ENCODE results near the gene MED28.

MED28 gene

DNA sequence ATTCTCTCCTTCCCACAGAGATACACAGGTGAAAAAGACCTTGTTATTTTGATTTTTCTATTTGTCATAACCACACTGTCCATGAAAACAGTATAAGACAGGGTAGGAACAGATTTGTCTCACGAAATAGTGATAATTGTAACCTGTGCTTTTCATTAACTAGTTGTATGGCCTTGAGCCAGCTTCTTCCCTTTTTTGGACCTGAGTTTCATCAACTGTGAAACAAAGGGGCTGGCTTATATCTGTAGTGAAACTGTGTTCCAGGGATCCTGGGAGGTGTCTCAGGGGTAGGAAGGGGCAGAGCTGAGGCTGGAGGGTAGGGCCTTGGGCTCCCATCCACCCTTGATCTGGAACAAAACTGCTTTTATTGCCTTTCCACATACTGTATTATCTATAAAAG lies 50.9 kb downstream of the MED28 start:
- no peak for DNase-seq (ENCODE audit: low read depth in 1 of 2, low spot score in 1 of 2)

- no peak for DNase-seq (ENCODE audit: low read depth in 1 of 2, low spot score in 1 of 2)
Observed at GRCh38 chr4:17665852-17666251, 51.4 kb downstream of the MED28 start.

GRCh38 chr4:17667253-17667652 lies 52.8 kb downstream of the MED28 start:
- no peak for DNase-seq (ENCODE audit: low read depth in 1 of 2, low spot score in 1 of 2)

- DNase-seq (ENCODE audit: low read depth in 1 of 2, low spot score in 1 of 2), result no peak
Observed at GRCh38 chr4:17667653-17668201, 53.3 kb downstream of the MED28 start.

DNA sequence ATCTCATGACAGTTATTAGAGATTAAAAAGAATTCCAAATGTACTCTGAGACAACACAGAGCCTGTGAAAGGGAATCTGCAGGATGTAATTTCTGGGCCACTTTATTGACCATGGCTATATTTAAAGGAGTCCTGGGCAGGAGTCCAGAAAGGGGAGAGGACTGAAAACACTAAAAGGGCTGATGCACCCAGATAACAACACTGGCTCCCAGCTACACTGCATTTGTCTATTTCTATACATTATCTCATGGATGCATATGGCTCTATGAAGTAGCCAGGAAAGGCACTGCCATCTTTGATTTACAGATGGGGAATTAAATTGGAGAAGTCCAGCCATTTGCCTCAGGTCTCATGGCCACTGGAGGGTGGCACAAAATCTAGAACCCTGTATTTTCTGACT lies 56.0 kb downstream of the MED28 start:
- no peak for DNase-seq (ENCODE audit: low read depth in 1 of 2, low spot score in 1 of 2)

DNA sequence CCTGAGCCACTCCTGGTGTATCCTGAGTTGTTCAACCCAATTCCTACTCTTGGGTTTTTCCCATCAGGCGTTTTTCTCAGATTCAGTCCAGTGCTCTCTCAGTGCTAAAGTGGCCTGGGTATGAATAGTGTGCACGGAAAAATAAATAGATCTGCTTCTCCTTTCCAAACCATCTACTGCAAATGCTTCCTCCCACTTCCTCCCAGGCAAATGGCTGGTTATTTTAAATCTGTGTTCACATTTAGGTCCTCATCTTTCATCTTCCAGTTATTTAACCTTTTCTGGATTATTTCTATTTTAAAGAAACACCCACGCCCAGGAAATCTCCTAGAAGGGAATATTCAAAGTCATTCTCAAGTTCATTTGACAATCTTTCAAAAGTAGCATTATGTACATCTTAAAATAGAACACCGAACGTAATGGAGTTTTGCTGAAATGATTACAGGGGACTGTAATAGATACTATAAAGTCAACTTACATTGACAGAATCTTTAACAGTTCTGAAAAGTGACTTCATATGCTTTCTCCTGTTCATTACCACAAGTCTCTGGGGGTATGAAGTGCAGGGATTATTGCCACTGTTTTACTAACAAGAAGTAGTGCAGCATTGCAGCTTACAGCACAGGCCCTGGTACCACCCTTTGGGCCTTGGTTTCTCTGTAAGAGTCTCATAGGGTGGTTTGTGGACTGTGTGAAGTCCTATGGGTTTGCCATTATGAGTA lies 66.3 kb downstream of the MED28 start:
- DNase-seq (ENCODE audit: low read depth in 1 of 2, low spot score in 1 of 2), result no peak

GRCh38 chr4:17681281-17682221 lies 67.1 kb downstream of the MED28 start:
- DNase-seq (ENCODE audit: low read depth in 1 of 2, low spot score in 1 of 2), result no peak

DNA sequence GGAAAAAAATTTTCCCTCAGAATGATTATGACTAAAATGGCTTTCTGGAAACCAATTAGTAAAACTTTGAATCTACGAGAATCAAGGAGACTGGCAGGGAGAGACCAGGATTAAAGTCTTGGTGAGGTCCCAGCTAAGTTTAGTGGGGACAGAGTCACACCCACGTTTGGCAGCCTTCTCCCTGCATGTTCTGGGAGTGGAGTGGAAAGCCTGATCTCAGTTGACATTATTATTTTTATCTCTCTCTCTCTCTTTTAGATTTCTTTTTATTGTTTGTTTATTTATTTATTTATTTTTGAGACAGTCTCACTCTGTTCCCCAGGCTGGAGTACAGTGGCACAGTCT lies 67.8 kb downstream of the MED28 start:
- DNase-seq (ENCODE audit: low read depth in 1 of 2, low spot score in 1 of 2), result no peak

All from activated T-helper 1 cell treated with anti-CD3 and anti-CD28 coated beads, Interleukin-2, amount 50 U/mL, for 16 hours (primary cell).